NCI-H1436 treated with DMSO at 0.1 percent for 48 hours (cell line): ENCODE measurements around the gene ZNF470.

Experiments
- DNase-seq: peaks from one replicate; lab custom pipeline; 2025; lab: John Stamatoyannopoulos, UW

Gene ZNF470

DNA sequence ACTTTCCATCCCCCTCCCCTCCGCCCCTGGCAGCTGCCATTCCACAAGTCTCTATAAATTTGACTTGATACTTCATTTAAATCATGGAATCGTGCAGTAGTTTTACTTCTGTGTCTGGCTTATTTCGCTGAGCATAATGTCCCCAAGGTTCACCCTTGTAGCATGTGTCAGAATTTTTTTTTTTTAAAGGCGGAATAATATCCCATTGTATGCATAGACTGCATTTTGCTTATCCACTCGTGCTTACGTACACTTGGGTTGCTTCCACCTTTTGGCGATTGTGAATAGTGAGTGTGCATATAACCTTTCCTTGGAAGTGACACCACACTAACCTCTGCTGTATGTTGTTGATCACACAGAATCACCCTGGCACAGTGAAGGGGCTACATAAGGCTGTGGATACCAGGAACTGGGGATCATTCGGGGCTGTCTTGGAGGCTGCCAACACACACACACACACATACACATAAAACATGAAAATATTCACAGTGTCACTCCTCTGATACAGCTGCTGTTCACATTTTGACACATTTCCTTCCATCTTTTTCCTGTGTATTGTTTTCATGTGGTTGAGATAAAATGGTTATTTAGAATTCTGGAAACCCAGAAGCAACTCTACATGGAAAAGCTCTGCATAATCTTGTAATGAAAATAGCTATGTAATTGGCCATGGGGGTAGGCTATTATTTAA is 41.2 kb downstream of the ZNF470 start:
- DNase-seq, result no peak

DNA sequence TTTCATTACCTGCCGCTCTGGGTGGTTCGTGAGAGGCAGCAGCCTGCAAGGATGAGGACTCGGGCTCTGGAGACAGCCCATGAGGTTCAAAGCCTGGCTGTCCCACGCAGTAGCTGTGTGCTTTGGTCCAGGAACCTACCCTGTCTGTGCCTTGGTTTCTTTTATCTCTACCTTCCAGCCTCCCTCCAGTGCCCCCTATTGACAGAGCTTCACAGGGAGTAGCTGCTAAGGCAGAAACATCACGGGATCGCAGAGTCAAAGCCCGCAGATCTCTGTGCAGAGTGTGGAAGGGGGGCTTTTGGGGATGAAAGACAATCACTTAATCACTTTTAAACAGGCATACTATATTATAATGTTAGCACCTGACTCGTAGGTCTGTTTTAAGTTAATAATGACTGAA is 44.0 kb downstream of the ZNF470 start:
- no peak for DNase-seq

DNA sequence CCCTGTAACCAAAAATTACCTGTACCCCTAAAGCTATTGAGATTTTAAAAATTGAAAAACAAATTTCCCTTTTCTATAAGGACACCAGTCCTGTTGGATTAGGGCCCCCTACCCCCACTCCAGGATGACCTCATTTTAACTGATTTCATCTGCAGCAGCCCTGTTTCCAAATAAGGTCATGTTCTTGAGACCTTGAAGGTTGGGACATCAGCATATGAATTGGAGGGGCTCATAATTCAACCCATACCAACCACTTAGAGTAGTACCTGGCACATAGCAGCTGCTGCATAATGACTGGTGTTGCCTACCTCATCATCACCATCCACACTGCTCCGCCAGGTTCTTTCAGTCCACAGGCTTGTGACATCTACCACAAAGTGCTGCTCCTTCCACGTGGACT is 45.5 kb downstream of the ZNF470 start:
- no peak for DNase-seq

DNA sequence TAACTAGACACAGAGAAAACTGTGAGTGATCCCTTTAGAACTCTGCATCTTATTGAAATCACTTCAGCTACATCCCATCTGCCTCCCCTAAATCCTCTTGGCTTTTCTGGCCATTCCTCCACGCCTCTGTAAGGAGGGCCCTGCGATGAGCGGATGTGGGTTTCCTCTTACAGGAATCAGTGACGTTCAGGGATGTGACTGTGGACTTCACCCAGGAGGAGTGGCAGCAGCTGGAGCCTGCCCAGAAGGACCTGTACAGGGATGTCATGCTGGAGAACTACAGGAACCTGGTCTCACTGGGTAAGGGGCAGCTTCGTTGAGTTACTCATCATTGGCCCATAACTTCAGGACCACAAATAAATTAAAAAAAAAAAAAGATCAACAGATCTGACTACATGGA is 46.4 kb downstream of the ZNF470 start:
- no peak for DNase-seq

DNA sequence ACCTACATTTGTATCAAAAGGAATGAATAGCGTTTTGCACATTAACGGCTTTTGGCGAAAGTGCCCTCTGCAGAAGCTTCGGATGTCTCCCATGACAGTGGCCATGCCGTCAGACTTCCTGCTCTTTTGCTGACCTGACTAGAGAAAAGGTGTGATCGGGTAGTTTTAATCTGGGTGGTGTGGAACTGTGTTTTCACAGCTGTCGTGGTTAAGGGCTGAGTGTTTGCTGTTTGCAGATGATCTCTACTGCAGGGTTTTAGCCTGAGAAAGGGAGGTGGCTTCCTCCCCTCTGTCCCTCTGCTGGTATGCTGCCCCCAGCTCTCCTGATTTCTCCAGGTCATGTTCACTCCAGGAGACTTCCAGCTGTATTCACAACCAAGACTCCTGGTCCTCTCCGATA is 50.3 kb downstream of the ZNF470 start:
- DNase-seq, result no peak

DNA sequence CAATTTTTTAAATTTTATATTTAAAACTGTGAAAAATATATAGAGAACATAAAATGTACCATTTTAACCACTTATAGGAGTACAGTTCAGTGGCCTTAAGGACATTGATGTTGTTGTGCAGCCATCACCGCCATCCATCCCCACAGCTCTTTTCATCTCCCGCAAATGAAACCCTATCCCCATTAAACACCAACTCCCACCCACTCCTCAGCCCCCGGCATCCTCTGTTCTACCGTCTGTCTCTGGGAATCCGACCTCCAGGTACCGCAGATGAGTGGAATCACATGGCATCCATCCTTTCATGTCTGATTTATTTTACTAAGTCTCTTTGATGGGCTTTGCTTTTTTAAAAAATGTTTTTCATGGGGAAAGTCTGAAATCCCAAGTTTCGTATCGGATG is 51.9 kb downstream of the ZNF470 start:
- DNase-seq, result no peak

DNA sequence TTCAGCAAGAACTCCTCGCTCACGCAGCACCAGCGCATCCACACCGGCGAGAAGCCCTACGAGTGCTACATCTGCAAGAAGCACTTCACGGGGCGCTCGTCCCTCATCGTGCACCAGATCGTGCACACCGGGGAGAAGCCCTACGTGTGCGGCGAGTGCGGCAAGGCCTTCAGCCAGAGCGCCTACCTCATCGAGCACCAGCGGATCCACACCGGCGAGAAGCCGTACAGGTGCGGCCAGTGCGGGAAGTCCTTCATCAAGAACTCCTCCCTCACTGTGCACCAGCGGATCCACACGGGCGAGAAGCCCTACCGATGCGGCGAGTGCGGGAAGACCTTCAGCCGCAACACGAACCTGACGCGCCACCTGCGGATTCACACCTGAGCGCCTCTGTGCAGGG is 55.1 kb downstream of the ZNF470 start:
- DNase-seq, result no peak

DNA sequence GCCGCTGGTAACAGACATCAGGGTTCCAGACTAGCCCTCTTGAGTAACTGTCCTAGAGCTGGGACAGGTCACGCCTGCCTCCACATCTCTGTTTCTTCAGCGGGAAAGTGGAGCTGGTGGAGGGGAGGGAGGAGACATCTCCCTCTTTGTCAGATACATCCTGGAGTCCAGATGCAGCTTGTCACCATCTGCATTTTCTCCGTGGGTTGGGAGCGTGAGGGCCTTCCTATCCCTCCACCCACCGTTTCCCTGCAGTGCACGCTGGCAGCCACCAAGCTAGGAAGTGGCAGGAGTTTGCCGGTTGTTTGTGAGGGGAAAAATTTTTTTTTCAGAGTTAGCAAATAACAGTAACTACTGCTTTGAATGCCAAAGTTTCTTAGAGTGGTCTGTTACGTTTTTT is 55.7 kb downstream of the ZNF470 start:
- no peak for DNase-seq

DNA sequence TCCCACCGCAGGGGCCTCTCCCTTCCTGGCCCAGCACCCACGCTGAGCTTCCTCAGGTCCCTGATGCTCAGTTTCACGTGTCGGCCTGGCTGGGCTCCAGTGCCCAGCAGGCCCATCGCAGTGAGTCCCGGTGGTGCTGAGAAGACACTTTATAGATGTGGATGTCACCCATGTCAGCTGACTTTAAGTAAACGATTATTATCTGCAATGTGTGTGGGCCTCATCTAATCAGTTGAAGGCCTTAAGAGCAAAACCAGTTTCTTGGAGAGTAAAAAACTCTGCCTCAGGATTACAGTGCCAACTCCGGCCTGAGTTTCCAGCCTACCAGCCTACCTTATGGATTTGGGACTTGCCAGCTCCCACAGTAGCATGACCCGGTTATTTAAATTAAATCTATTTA is 58.4 kb downstream of the ZNF470 start:
- DNase-seq, result no peak

DNA sequence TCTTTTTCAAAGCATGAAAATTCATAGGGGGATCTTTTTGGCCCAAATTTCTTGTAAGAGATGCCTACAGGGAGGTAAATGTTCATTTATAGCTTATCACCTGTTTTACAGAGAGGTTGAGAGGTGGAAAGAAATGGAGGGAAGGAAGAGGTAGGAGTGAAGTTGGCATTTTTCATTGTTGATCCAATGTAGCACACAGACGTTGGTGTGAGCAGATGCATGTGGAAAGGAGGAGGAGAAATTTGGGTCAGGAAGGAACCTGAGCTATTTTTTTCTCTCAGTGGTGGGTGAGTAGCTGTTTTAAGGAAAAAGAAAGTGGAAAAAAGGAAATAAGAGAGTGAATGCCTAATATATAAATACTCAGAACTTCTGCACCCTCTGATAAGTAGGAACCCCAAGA is 65.8 kb downstream of the ZNF470 start:
- DNase-seq, result no peak

DNA sequence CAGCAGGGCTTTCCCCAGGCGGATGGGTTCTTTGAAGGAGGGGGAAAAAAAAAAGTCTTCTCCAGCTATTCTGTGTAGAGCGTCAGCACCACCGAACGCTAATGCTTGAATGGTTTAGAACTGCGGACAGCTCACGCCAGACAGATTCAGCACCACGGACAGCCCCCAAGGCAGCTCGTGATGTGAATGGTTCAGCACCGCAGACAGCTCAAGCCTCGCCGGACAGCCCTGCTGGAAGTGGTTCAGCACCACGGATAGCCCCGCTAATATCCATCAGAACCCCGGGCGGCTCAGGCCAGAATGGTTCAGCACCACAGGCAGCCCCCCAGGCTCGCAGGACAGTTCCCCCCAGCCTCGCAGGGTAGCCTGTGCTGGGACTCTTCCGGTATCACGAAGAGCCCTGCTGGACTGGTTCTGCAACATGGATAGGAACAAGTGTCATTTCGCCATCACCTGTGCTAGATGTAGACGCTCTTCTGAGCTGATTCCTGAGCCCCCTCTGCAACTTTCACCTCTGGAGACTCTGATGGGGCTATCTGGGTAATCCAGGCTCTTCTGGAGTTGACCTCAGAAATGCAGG is 70.8 kb downstream of the ZNF470 start:
- DNase-seq, result no peak
